Stimulated activated CD8-positive, alpha-beta memory T cell treated with anti-CD3 and anti-CD28 coated beads, Interleukin-12 subunit alpha, Interleukin-12 subunit beta, amount 100 ng/mL, for 1 hour (primary cell): ENCODE results near the gene DAD1.
A peak's percentile ranks its signal among the peaks of the same experiment; 100 is the strongest.
"Not testable (repeated sequence)": the region's sequence is repeated elsewhere in the genome, so short reads cannot be mapped to it uniquely, and the experiment has no call there.

ENCODE experiments used
- DNase-seq: peaks from one replicate; pipeline ENCODE4 v3.0.0-alpha.2; 2020; ENCODE audit warnings: low read depth

DAD1 gene

DNA sequence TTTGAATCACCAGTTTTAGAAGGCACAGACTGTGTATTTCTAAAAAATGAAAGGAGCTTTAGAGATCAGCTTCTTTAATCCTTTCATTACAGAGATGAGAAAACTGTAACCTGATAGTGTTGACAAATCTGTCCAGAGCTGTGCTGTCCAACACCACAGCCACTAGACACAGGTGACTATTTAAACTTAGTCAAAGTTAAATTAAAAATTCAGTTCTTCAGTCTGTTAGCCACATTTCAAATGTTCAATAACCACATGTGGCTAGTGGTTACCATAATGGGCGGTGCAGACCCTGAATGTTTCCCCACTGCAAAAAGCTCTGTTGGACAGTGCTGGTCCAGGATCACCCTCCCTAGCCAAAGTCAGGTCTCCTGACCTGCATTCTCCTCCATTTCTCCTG, 21.6 kb downstream of the DAD1 start:
- DNase-seq = no peak

DNA sequence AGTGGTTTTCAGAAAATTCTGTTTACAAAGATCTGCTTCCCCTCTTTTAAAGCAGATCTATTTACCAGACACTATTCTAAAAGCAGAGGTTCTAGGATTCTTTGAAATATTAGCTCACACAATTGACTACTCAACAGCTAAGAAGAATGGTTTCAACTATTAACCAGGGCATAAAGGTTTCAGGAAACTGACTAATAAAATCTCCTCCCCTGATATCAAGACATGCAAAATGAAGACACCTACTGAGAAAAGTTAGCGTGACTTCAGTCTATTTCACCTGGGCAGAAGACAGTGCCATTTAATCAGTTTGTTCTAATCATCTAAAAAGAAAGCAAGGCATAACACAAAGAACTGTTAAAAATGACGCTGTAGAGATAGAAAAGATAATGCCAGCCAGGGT, 22.2 kb downstream of the DAD1 start:
- no peak for DNase-seq

DNA sequence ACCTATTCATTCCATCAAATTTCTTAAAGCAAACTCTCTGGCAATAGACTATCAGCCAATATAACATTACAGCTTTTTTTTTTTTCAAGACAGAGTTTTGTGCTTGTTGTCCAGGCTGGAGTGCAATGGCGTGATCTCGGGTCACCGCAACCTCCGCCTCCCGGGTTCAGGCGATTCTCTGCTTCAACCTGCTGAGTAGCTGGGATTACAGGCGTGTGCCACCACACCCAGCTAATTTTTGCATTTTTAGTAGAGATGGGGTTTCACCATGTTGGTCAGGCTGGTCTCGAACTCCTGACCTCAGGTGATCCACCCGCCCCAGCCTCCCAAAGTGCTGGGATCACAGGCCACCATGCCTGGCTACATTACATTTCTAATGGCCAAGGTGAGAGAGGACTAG, 22.8 kb downstream of the DAD1 start:
- DNase-seq = not testable (repeated sequence)

DNA sequence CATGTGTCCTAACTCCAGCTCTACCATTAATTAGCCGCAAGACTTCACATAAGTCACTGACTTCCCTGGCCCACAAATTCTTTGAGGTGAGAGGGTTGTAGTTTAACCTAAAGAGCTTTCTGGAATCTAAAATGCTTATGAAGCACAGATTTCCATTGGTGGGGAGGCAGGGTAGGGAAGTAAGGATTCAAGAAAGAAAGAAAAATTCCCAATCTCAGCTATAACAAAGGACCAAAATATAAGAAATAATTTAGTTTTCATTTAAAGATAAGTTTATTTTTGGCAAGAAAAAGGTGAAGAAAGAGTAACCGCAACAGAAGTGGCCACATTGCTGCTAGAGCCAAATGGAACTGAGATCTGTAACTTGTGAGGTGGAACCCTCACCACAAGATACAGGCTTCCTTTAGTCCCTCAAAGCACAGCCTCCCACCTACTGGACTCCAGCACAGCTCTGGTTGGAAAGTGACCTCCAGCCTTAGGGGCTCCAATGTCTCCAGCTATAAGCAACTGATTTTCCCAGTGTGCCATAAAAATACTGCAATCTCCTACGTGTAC, 23.6 kb downstream of the DAD1 start:
- no peak for DNase-seq

DNA sequence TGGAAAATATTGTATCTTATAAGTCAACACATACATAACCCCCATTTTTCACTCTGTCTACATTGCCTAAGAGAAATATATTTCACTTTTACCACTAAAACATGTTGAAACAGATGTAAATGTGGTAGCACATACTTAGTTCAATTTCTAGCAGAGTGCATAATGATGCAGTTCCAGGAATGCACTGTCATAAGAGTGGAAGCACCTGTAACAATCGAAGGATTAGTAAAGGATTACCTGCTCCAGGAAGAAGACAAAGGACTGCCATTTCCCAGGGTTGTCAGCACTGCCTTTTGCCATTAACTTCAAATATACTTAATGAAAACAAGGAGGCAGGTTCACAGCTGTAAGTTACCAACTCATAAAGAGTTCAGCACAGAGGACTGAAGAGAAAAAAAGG, 24.6 kb downstream of the DAD1 start:
- DNase-seq = no peak

DNA sequence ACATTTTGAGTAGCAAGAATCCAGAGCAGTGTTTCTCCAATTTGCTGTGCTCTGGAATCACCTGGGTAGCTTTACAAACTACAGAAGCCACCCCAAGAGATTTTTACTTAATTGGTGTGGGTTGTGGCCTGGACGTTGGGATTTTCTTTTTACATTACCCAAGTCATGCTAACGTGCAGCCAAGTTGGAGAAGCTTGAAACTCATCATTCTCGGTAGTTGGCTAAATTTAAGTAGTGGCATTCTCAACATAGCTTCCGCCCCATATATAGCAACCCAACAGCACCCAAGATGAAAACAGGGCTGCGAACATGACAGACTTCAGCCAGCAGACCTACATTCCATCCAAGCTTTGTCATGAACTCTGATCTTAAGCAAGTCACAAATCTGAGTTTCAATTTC, 25.0 kb downstream of the DAD1 start:
- no peak for DNase-seq

DNA sequence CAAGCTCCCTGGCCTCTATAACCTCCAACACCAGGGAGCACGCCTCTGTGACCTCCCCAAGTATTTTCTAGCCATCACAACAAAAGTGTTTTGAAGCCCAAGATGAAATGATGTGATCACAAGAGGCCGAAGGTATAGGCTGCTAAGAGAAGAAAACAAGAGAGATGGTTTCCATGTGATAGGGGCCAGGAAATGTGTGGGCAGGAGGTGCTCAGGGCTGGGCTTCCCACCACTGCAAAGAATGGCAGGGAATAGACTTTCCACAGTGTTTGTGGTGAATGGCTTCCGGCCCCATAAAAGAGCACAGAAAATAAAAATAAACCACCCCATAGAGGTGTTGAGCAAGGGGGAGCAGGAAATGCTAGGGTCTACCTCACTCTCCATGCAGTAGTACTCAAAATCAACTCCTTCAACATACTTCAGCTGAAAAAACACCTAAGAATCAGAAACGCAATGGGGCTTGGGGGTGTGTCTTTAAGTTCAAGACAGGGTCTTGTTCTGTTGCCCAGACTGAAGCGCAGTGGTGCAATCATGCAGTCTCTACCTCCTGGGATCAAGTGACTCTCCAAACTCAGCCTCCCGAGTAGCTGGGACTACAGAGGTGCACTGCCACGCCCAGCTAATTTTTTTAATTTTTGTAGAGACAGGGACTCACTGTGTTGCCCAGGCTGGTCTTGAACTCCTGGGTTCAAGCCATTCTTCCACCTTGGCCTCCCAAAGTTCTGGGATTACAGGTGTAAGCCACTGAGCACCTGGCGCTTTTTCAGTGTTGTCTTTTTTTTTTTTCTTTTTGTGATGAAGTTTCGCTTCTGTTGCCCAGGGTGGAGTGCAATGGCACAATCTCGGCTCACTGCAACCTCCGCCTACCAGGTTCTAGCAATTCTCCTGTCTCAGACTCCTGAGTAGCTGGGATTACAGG, 27.1 kb downstream of the DAD1 start:
- DNase-seq = peak; percentile 69

DNA sequence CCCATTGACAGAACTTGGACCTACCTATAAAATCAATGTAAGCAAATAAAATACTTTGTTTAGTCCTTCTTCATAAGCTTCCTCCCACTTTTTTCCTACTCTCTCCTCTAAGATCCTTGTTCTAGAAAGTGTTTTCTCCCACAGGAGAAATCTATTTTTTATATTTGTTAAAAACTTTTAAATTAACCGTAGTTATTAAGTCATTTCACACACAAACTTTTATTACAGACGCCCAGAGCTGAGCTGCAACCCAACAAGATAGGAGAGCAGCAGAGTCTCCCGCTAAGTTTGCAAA, 27.7 kb downstream of the DAD1 start:
- DNase-seq = no peak

DNA sequence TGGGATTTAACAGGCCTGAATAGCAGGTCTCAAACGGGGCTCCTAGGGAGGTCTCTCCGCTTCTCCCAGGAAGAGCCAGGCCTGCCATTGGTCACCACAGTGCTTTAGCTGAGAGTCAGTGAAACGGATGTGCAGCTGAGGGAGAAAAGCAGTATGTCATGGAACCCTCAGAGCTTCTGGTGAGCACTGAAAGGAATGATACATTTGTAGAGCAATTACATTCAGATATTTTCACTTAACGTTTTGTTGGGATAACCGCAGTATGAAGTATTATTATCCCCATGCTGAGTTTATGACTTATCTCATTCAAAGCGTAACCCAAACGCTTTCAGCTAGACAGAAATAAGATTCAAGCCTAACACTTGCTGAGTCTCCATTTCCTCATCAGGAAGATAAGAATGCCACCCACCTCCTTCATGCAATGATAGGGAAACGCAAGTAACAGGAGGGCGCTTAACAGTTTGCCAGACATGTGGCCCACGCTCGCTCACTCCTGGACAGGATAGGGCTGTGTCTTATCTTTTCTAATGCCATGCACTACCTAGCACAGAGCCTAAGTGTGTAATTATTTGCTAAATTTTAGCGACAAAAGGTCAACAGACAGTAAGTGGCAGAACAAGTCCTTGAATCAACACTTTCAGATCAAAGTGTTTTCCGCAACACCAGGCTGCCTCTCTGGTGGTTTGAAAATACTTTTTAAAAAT, 28.2 kb downstream of the DAD1 start:
- DNase-seq = no peak

DNA sequence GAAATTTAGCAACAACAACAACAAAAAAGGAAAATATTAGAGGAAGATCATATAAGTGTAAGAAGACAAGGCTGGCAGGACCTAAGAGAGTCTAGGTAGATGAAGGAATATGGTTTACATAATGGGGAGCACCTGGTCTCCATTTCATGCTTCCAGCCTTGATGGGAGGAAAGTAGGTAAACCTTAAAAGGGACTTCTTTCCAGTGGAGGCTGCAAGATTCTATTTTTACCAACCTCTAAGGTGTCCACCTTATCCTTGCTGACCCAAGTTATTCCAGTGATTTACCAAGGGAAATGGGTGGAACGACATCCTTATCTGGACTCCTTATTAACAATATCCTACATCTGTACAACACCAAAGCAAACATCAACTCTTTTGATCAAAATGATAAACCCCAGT, 30.0 kb downstream of the DAD1 start:
- DNase-seq = no peak

DNA sequence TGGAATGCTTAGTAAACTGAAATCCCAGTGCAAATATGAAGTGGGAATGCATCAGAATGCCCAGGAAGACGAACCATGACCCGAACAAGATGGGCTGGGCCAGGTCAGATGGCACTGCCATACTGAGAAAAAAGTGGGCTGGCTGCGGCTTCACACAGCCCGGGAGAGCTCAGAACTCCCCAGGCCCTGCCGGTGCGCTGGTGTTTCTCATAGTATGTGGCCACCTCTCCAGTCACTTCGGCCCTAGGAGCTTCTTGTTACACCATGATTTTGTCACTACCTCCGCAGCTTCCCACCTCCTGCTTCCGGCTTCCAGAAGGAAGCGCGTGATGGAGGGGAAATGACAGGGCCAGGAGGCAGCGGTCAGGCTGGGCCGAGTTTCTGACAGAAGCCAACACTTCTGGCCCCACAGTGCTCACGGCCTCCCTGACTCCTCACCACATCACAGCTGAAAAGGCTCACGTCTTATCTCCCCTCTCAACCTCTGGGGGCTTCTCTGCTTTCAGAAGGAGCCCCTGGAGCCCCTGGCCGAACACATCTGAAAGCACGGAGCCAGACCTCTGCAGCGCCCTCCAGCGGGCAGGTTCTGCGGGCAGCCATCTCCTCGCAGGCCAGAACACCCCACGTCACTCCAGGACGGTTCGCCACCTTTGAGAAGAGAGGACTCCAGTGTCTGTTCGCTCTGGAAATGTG, 30.7 kb downstream of the DAD1 start:
- DNase-seq = no peak

DNA sequence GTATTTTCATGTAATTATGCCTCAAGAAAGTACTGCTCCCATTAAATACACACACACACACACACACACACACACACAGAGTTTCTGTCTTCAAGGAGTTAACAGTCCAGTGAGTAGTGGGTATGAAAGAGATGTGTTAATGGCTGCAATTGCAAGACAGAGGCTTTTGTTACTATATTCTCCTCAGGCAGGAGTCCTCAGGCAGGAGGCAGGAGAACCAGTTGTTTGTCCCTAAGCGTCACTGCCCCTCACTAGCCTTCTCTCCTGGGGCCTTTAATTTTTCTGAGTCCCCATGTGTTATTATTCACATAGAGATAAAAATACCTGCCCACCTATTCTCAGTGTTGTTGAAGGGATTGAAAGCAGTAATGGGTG, 31.2 kb downstream of the DAD1 start:
- no peak for DNase-seq

DNA sequence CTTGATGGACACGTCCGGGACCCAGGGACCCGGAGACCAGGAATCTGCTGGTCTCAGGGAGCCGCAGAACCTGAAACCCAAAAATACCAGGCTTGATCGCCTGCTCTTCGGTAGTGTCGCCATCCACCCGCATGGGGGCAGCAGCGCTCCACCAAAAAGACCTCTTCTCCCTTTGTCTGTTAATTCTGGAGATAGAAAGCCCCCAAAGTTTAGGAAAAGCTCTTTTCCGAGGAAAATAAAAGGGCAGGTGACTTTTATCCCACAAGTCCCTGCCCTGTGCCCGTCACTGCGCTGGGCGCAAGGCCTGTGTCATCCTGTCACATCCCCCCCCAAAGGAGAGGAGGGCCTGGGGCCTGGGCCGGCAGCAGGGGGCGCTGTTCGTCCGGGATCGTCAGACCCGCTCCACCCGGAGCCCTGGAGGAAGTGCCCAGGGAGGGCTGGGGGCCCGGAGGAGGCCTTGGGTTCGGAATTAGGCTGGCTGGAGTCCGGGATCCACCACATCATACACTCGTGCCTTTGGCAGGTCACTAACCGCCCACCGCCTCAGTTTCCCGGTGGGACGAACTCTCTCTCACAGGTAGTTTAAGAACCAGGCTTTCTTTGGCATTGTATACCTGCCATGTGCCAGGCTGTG, 31.9 kb downstream of the DAD1 start:
- peak; percentile 90 for DNase-seq

DNA sequence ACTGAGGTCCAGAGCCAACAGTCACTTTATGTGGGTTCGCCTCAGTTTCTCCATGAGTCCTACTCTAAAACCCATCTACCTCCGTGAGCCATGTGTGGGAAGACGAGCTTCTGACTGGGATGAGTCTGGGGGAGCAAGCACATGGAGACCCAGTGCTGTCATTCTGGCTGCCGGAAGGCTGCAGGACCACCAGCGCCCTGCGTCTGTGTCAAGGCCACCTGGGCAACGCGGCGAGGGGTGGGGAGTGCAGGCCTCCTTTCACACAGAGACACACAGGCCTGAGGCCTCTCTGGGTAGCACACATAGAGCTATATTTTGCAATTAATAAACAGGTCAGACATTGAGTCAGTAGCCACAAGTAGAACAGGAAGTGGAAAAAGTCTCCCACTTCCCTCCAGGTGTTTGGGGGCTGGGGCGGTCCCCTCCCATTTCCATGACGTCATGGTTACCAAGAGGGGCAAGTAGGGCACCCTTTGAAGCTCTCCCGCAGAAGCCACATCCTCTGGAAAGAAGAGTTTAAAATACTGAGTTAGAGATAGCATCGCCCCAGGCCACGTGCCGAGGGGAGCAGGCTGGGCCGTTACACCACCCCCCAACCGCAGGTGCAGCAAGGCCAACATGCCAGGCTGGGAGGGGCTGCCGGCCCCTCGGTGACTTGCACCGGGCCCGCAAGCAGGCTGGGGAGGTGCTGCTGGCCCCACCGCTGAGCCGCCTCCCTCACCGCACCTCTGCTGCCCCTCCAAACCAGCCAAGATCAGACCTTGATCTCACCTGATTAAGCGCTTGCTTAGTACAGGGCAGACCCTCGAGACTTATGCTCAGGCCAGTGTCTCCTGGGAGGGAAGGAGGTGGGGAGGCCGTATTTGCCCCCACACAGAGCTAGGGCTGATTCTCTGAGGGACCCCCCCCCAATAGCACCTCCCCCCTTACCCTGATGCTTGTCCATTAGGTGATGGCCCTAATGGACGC, 32.7 kb downstream of the DAD1 start:
- peak; percentile 95 for DNase-seq

DNA sequence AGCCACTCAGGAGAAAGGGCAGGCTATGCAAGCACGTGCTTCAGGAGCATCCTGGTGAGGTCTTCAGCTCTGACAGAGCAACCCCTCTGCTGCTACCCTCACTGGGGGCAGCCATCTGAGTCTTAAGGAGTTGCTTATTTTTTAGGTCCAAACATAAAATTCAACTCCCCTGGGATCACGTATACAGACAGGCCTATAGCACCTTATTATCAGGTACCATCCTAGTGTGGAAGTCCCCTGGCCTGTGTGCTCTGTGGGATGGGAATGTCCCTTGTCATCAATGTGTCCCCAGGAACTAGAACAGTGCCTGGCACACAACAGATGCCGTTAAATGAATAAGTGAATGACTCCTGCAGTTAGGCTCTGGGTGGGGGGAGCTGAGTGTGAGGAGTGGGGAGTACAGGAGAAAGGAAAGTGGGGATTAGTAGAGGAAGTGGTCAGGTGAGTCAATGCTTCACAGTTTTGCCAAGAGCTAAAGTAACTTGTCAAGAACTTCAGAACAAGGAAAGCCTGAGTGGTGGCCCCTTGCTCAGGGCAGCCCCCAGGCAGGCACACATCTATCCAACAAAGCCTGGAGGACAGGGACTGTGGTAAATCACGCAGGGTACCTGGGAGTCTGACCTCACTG, 33.5 kb downstream of the DAD1 start:
- DNase-seq = no peak

DNA sequence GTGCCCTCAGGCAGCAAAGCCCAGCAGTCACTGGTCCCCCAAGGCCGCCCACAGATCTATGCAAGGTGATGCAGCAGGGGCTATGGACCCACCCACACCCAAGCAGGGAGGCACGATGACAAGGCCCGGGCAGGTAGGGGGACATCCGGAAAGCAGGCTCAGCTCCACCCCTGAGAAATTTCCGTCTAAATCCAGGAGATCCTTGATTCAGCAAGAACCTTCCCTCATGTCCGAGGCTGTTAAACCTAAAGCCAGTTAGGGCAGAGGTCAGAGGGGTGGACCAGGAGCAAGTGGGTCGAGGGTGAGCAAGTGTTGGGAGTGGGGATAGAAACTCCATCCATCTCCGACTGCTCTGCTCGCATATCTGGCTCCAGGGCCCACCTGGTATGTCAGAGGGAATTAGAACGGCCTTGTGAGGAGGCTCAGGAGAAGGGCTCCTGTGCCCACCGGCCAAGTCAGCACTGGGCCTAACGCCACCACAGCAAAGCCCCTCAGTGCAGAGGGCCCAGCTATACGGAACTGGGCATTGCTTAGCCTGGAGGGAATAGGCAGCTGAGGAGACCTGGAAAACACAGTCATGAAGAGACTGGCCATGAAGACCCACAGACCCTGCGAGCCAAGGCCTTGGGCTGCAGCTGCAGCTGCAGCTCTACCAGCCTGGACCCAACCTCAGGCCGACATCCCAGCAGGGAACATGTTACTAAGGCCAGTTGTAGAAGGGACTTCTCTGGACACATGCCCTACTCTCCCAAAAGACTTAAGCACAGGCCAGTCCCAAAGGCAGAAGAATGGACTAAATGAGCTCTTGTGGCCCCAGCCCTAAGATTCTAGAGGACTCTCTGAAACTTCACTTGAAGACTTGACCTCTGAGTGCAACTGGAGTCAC, 34.3 kb downstream of the DAD1 start:
- no peak for DNase-seq

DNA sequence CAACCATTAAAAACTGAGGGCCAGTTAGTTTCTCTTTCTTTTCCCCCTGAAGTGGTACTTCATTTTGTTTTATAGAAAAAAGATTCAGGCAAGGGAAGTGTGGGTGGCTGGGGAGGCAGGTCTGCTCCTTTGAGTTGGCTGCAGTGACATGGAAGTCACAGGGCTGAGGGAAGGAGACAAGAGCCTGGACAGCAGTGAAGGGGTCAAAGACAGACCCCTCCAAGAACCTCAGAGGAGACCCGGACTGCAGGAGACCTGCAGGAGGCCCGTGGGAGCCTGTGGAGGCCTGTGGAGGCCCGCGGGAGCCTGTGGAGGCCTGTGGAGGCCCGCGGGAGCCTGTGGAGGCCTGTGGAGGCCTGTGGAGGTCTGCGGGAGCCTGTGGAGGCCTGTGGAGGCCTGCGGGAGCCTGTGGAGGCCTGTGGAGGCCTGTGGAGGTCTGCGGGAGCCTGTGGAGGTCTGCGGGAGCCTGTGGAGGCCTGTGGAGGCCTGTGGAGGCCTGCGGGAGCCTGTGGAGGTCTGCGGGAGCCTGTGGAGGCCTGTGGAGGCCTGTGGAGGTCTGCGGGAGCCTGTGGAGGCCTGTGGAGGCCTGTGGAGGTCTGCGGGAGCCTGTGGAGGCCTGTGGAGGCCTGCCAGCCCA, 35.0 kb downstream of the DAD1 start:
- DNase-seq = not testable (repeated sequence)

DNA sequence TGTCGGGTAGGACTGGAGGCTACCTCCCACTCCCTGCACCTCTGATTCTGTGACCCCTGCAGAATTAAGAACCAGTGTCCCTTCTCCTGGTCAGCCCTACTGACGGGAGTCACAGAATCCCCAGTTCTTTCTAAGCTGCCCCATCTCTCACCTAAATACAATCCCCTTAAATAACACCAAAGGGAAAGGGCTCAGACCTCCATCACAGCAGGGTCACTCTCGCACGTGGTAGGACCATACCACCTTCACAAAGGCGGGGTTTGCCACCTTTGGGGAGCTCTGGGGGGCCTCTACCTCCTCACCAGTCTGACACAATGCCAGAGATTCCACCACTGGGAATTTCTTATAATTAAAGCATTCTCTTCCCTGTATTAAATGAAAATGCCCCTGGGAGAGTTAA, 35.6 kb downstream of the DAD1 start:
- DNase-seq = no peak

DNA sequence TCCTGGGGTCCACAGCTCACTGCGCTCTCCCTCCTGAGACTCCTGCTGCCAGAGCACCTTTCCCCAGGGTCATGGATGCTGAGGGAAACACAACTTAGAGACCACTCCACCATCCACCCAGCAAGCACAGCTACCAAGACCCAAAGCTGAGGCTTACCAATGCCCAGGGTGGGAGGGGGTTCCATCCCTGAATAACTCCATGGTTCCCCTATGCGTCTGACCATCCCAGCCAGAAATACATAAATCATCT, 36.3 kb downstream of the DAD1 start:
- DNase-seq = no peak
